Central memory CD8-positive, alpha-beta T cell (primary cell): ENCODE results near the gene FXYD4.
"Not testable (repeated sequence)": the region's sequence is repeated elsewhere in the genome, so short reads cannot be mapped to it uniquely, and the experiment has no call there.

Experiments used
- ATAC-seq: fragments of 150-1000 bp; cut with Tn5 transposase; replicated peaks from 2 replicates; pipeline ENCODE4 v1.10.0; 2022; ENCODE audit warnings: mild to moderate bottlenecking, moderate FRiP score, moderate number of reproducible peaks; ENCODE audit not compliant: poor library complexity, severe bottlenecking; ENCODE audit errors: extremely low read depth
- DNase-seq, 2 donors: peaks; one replicate each; pipeline ENCODE4 v3.0.0; 2021; ENCODE audit warnings: low spot score in 2 of 2
- H3K27ac Mint-ChIP-seq: one replicate; pipeline ENCODE4 v1.8.0; 2022; ENCODE audit warnings: low read depth, mild to moderate bottlenecking, moderate library complexity, mixed read lengths
- H3K27me3 Mint-ChIP-seq: one replicate; pipeline ENCODE4 v1.8.0; 2022; ENCODE audit warnings: mixed read lengths
- H3K36me3 Mint-ChIP-seq: one replicate; pipeline ENCODE4 v1.8.0; 2022; ENCODE audit warnings: mild to moderate bottlenecking, moderate library complexity, mixed read lengths; ENCODE audit not compliant: insufficient read depth
- H3K4me1 Mint-ChIP-seq: one replicate; pipeline ENCODE4 v1.8.0; 2022; ENCODE audit warnings: mixed read lengths
- H3K4me3 Mint-ChIP-seq: one replicate; pipeline ENCODE4 v1.8.0; 2022; ENCODE audit warnings: mild to moderate bottlenecking, moderate library complexity, mixed read lengths
- H3K9me3 Mint-ChIP-seq: one replicate; pipeline ENCODE4 v1.8.0; 2022; ENCODE audit warnings: mixed read lengths

The FXYD4 gene

GRCh38 chr10:43336641-43337318 is 34.7 kb upstream of the FXYD4 start:
- ATAC-seq (no peak), DNase-seq (no peak)
- H3K9me3 Mint-ChIP-seq = no peaks in the 10 kb centered on the region
- H3K4me1 Mint-ChIP-seq = peaks cover 25% of the 10 kb centered on the region
- H3K27ac Mint-ChIP-seq = no peak overlapping the region
- H3K4me3 Mint-ChIP-seq = no peak overlapping the region
- peaks cover 33% of the 10 kb centered on the region for H3K27me3 Mint-ChIP-seq
- H3K36me3 Mint-ChIP-seq = no peaks in the 10 kb centered on the region

GRCh38 chr10:43337536-43337935 is 33.9 kb upstream of the FXYD4 start:
- not testable (repeated sequence) for ATAC-seq, H3K36me3 Mint-ChIP-seq, H3K9me3 Mint-ChIP-seq, H3K4me3 Mint-ChIP-seq, H3K27ac Mint-ChIP-seq, DNase-seq
- H3K4me1 Mint-ChIP-seq = peaks cover 18% of the 10 kb centered on the region
- H3K27me3 Mint-ChIP-seq = peaks cover 33% of the 10 kb centered on the region

DNA sequence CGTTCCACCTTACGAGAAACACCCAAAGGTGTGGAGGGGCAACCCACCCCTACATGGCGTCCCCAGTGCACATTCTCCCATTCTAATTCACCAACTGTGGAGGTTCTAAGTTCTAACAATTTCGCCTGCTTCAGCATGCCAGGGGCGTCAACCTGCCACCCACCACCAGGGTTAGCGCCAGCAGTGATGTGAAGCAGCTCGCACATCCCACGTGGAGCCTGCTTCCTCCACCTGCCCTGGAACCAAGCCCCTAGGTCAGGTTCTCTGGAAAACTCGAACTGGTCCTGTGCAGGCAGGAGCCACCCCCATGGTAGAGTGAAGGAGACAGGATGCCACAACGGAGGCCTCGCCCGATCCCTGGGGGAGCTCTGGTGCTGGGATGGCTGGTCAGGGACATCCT is 33.3 kb upstream of the FXYD4 start:
- Mint-ChIP-seq H3K36me3 (no peaks in the 10 kb centered on the region), H3K27me3 (peaks cover 33% of the 10 kb centered on the region), H3K4me1 (peaks cover 12% of the 10 kb centered on the region), H3K9me3 (no peaks in the 10 kb centered on the region), H3K4me3 (no peak overlapping the region), H3K27ac (no peak overlapping the region)
- DNase-seq (no peak), ATAC-seq (no peak)

GRCh38 chr10:43339136-43339535 is 32.3 kb upstream of the FXYD4 start:
- DNase-seq (no peak), ATAC-seq (no peak)
- peaks cover 10% of the 10 kb centered on the region for H3K4me1 Mint-ChIP-seq
- no peak overlapping the region for H3K4me3 Mint-ChIP-seq
- no peaks in the 10 kb centered on the region for H3K9me3 Mint-ChIP-seq
- no peak overlapping the region for H3K27ac Mint-ChIP-seq
- no peaks in the 10 kb centered on the region for H3K36me3 Mint-ChIP-seq
- peaks cover 33% of the 10 kb centered on the region for H3K27me3 Mint-ChIP-seq

GRCh38 chr10:43340101-43340500 is 31.3 kb upstream of the FXYD4 start:
- Mint-ChIP-seq H3K27me3 (peaks cover 33% of the 10 kb centered on the region), H3K4me1 (peaks cover 10% of the 10 kb centered on the region), H3K27ac (no peak overlapping the region), H3K36me3 (no peaks in the 10 kb centered on the region), H3K9me3 (no peaks in the 10 kb centered on the region), H3K4me3 (no peak overlapping the region)
- ATAC-seq (no peak), DNase-seq (no peak)

- Mint-ChIP-seq H3K27me3 (peaks cover 33% of the 10 kb centered on the region), H3K36me3 (no peaks in the 10 kb centered on the region), H3K4me3 (no peak overlapping the region), H3K27ac (no peak overlapping the region), H3K9me3 (no peaks in the 10 kb centered on the region), H3K4me1 (peaks cover 10% of the 10 kb centered on the region)
- no peak for DNase-seq
- ATAC-seq = no peak
Measured at GRCh38 chr10:43340619-43341018, 30.8 kb upstream of the FXYD4 start.

GRCh38 chr10:43341450-43341849 is 30.0 kb upstream of the FXYD4 start:
- H3K27me3 Mint-ChIP-seq = peaks cover 33% of the 10 kb centered on the region
- ATAC-seq (no peak), DNase-seq (no peak)
- peaks cover 10% of the 10 kb centered on the region for H3K4me1 Mint-ChIP-seq
- no peak overlapping the region for H3K27ac Mint-ChIP-seq
- H3K4me3 Mint-ChIP-seq = no peak overlapping the region
- no peaks in the 10 kb centered on the region for H3K36me3 Mint-ChIP-seq
- no peaks in the 10 kb centered on the region for H3K9me3 Mint-ChIP-seq

DNA sequence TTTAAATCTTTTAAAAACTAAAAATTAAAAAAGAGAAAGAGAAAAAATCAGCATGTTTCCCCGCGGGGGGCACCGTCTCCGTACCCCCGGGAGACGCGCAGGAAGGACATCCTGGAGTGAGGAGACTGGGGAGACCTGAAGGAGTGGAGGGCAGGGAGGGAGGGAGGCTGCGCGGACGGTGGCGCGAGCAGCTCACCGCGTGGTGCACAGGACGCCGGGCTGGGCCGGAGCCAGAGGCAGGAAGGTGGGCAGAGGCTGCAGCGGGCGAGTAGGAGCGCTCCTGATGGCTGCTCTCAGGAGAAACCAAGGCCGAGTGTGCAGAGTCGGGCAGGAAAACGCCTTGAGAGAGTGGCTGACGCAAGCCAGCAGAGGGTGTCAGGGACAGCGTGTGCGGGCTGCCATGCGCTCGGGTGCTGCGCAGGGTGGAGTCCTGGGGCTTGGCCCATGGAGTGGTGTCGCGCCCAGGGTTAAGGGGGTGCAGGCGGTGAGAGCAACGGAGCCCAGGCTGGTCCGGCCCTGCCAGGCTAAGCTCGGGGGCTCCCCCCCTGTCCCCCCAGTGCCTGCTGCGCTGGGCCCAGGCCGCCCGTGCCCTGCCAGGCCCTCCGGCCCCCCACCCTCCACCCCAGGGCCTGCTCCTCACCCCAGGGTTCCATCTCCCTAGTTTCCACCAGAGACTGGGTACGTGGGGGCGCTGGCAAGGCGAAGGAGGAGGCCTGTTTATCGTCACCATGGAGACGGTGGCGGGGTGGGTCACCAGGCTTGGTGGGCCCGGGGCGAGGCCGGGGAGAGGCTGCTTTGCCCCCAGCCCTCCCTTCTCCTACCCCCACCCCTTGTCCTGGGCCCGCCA is 28.9 kb upstream of the FXYD4 start:
- H3K4me1 Mint-ChIP-seq = peaks cover 10% of the 10 kb centered on the region
- H3K27ac Mint-ChIP-seq = no peak overlapping the region
- no peak for DNase-seq
- no peak for ATAC-seq
- H3K9me3 Mint-ChIP-seq = no peaks in the 10 kb centered on the region
- H3K27me3 Mint-ChIP-seq = peaks cover 33% of the 10 kb centered on the region
- H3K4me3 Mint-ChIP-seq = no peak overlapping the region
- no peaks in the 10 kb centered on the region for H3K36me3 Mint-ChIP-seq

DNA sequence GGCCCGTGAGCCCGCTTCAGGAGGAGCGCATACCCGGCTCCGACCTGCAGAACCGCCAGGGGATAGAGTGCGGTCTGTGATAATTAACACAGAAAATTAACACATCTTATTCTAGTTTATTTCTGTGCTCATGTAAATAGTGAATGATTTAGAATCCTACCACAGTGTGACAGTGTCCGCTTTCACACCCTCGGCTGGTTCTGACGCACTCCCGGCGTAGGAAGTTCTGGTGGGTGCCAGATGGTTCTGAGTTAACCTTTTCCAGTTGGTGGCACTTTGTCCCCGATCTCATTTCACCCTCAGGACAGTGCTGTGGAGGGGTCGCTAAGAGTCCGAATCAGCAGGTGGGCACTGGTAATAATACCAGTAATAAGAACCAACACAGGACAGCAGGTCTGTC is 28.3 kb upstream of the FXYD4 start:
- H3K36me3 Mint-ChIP-seq = no peaks in the 10 kb centered on the region
- peaks cover 29% of the 10 kb centered on the region for H3K27me3 Mint-ChIP-seq
- no peak for ATAC-seq
- H3K27ac Mint-ChIP-seq = no peak overlapping the region
- H3K4me1 Mint-ChIP-seq = peaks cover 13% of the 10 kb centered on the region
- no peak overlapping the region for H3K4me3 Mint-ChIP-seq
- DNase-seq = no peak
- H3K9me3 Mint-ChIP-seq = no peaks in the 10 kb centered on the region

DNA sequence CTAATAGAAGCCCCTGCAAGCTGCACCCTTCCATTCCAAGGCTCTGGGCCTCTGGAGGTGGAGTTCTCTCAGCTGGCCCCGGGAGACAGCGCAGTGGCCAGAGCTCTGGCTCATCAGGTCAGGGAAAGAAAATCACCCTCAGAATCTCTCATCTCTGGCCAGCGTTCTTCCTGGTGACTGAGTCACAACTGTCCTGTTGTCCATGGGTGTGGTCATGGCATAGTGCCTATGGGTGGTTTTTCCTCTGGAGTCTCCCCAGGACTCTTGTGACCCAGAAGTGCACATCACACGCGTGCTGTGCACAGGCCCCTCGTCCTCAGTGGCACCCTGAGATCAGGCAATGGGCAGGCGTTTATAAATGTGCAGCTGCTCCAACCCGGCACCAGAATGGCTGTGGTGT is 27.4 kb upstream of the FXYD4 start:
- DNase-seq = no peak
- Mint-ChIP-seq H3K27ac (no peak overlapping the region), H3K4me3 (no peak overlapping the region), H3K4me1 (peaks cover 21% of the 10 kb centered on the region), H3K27me3 (peaks cover 28% of the 10 kb centered on the region), H3K9me3 (no peaks in the 10 kb centered on the region), H3K36me3 (no peaks in the 10 kb centered on the region)
- ATAC-seq = no peak

- ATAC-seq = no peak
Measured at GRCh38 chr10:43347997-43348396, 23.4 kb upstream of the FXYD4 start.

GRCh38 chr10:43348511-43349312 is 22.7 kb upstream of the FXYD4 start:
- H3K9me3 Mint-ChIP-seq = no peaks in the 10 kb centered on the region
- H3K27ac Mint-ChIP-seq = peak overlapping the region; percentile 82
- peak; percentile 76 to 77 for DNase-seq
- ATAC-seq = peak; percentile 98
- no peak overlapping the region for H3K4me3 Mint-ChIP-seq
- H3K27me3 Mint-ChIP-seq = peaks cover 21% of the 10 kb centered on the region
- peaks cover 16% of the 10 kb centered on the region for H3K4me1 Mint-ChIP-seq
- H3K36me3 Mint-ChIP-seq = no peaks in the 10 kb centered on the region

More at GRCh38 chr10:43347997-43348396, 23.4 kb upstream of the FXYD4 start:
- no peak overlapping the region for H3K27ac Mint-ChIP-seq
- H3K4me3 Mint-ChIP-seq = no peak overlapping the region
- peaks cover 21% of the 10 kb centered on the region for H3K27me3 Mint-ChIP-seq
- no peak for DNase-seq
- peaks cover 16% of the 10 kb centered on the region for H3K4me1 Mint-ChIP-seq
- H3K36me3 Mint-ChIP-seq = no peaks in the 10 kb centered on the region
- H3K9me3 Mint-ChIP-seq = no peaks in the 10 kb centered on the region
